Skeletal muscle satellite cell (primary cell): Measurements from ENCODE around the gene NEMP2.
A peak's percentile ranks its signal among the peaks of the same experiment; 100 is the strongest.
"Not testable (repeated sequence)": the region's sequence is repeated elsewhere in the genome, so short reads cannot be mapped to it uniquely, and the experiment has no call there.

Source experiments
- H3K27me3 ChIP-seq: 2 replicates; pipeline ENCODE4 v1.7.0; 2013; ENCODE audit warnings: low read length; ENCODE audit not compliant: control insufficient read depth, insufficient read depth
- H3K36me3 ChIP-seq: 2 replicates; pipeline ENCODE4 v1.7.0; 2013; ENCODE audit warnings: mild to moderate bottlenecking, control low read depth, low read length; ENCODE audit not compliant: insufficient read depth
- H3K4me1 ChIP-seq: 2 replicates; pipeline ENCODE4 v1.7.0; 2013; ENCODE audit warnings: low read length; ENCODE audit not compliant: control insufficient read depth, insufficient read depth
- H3K4me2 ChIP-seq: 2 replicates; pipeline ENCODE4 v1.7.0; 2013; ENCODE audit warnings: mild to moderate bottlenecking, low read length
- H3K4me3 ChIP-seq: 2 replicates; pipeline ENCODE4 v1.7.0; 2013; ENCODE audit warnings: low read length
- H3K9ac ChIP-seq: 2 replicates; pipeline ENCODE4 v1.7.0; 2013; ENCODE audit warnings: mild to moderate bottlenecking, low read depth, low read length, moderate library complexity
- H3K9me3 ChIP-seq: replicated peaks from 2 replicates; pipeline ENCODE4 v1.7.0; 2013; ENCODE audit warnings: mild to moderate bottlenecking, control low read depth, low read length

NEMP2 gene

DNA sequence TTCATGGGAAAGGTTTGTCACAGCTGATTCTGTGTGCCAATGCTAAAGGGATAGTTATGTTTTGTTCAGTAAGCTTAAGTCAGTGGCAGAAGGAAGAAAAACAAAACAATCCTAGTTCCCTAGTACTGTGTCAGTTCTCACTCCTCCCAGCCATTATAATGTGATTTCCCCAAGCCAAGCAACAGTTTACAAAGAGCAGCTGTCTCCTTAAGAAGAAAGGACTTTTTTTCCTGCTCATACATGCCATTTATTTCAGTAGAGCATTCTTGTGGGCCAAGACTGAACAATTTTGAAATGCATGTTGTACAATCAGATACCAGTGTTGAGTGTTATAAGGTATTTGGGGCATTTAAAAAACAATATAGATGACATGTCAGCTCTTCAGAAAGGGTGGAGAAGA is 52.1 kb downstream of the NEMP2 start:
- no peak overlapping the region for H3K4me3 ChIP-seq
- no peaks in the 10 kb centered on the region for H3K36me3 ChIP-seq
- no peak overlapping the region for H3K4me2 ChIP-seq
- H3K27me3 ChIP-seq = no peaks in the 10 kb centered on the region
- no peaks in the 10 kb centered on the region for H3K9me3 ChIP-seq
- H3K4me1 ChIP-seq = no peaks in the 10 kb centered on the region
- H3K9ac ChIP-seq = no peak overlapping the region

DNA sequence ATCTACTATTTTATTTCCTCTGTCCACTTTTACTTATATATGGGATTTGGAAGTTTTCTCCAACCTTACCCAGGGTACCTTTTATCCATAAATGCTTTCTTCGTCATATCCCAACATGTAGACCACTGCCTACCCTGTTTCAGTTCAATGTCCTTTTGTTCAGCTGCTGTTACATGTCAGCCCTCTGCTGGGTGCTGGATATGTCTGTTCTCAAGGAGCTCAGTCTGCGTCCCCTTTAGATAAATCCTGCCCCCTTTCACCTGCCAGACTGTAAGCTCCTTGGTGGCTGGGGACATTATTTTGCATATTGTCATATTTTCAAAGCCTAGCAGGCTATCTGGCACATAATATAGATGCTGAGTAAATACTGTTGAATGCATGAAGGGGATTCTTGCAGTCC is 53.2 kb downstream of the NEMP2 start:
- Histone ChIP-seq H3K4me1 (no peaks in the 10 kb centered on the region), H3K9ac (no peak overlapping the region), H3K9me3 (no peaks in the 10 kb centered on the region), H3K4me3 (no peak overlapping the region), H3K4me2 (no peak overlapping the region), H3K27me3 (no peaks in the 10 kb centered on the region), H3K36me3 (no peaks in the 10 kb centered on the region)

DNA sequence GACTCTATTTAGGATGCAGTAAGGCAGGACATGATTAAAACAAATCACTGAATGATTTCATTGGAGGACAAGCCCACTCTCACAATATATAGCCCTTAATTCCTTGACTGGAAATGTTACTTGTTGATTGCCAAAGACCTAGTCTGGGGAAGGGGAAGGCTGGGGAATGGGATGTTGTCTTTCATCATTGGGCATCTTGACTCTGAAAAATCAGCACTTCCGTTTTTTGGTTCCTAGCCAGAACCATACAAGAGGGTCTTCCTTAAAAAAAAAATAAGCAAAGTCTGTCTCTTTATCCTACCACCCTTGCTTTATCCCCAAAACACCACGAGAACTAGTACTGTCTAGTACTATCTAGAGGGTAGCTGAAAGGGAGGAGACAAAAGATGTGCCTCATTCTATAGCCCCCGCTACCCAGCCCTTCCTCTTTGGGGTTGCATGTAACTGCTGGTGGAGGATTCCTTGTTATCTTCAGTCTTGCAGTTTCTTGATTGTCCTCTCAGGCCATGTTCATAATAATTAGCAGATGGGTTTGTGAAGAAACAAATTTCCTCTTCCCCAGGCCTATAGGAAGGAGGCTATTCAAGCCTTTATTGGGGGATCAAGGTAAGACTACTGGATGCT is 55.8 kb downstream of the NEMP2 start:
- no peaks in the 10 kb centered on the region for H3K9me3 ChIP-seq
- H3K9ac ChIP-seq = no peak overlapping the region
- H3K27me3 ChIP-seq = no peaks in the 10 kb centered on the region
- H3K36me3 ChIP-seq = no peaks in the 10 kb centered on the region
- H3K4me3 ChIP-seq = no peak overlapping the region
- no peak overlapping the region for H3K4me2 ChIP-seq
- no peaks in the 10 kb centered on the region for H3K4me1 ChIP-seq

DNA sequence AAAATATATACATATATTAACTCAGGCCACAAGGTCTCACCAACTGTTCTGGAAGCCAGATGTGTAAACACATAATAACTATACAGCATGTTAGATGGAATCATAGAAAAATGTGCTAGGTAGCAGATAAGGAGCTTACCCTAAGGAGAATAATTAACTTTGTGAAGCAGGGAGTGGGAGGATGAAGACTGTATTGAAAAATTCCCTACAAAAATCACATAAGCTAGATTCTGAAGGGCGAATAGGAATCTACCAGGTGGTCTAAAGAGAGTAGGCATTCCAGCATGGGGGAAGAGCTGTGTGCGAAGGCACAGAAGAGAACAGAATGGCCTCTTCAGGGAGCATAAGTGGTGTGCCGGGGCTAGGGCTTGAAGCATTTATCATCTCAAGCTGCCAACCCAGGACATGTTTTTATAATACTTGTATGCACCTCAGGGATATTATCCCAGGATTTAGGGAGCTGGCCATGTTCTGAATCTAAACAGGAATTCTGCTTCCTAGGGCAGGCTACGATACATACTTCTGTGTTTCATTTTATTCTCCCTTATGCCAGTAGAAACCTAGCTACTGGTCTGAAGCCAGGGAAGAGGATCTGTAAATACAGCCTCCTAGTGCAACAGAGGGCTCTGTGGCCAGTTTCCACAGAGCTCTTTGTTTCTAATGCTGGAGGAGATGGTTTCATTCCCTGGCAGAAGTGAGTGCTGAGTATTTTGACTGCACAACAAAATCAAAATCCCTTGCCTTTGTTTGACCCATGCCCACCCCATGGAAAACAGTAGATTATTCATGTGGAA is 56.7 kb downstream of the NEMP2 start:
- Histone ChIP-seq H3K9me3 (no peaks in the 10 kb centered on the region), H3K27me3 (no peaks in the 10 kb centered on the region), H3K9ac (no peak overlapping the region), H3K4me1 (no peaks in the 10 kb centered on the region), H3K4me3 (no peak overlapping the region), H3K4me2 (no peak overlapping the region), H3K36me3 (no peaks in the 10 kb centered on the region)

DNA sequence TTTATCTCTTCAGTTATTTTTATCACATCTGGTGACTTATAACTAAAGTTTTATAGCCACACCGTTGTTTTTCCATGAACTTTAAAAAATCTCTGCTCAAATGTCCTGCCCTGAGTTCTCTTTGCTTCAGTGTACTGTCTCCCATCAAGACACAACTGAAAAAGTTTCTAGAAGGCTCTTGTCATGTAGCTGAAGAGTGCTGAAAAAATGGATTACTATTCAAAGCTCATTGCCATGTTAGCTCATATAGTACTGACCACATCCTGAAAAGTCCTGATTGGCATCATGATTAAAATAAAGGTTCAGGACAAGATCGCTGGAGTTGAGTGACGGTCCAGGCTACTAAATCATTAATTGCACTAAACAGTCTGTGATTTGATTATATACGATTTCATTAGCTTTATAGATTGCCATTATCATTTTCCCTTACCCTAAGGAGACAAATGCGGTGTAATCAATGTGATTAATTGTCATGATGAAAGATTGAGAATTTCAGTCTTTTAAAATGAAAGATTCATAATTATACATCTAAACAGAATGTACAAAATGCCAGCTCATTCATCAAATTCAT is 64.2 kb downstream of the NEMP2 start:
- H3K4me3 ChIP-seq = no peak overlapping the region

DNA sequence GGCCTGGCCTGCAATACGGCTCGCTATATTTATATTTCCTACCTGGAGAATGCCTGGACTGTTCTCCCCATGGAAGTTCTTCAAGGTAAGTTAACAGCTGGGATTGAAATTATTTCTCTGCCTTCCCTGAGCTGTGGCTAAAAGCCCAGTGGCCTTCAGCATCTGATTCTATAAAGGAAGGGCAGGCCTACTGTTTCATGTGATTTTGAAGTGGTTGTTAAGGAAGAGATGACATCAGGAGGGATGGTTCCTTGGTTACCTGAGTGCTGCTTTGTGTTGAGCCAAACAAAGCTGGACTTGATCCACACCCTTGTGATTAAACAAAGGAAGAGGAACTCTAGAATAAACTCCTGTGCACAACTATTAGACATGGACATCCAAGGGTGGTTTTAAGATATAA is 64.8 kb downstream of the NEMP2 start:
- Histone ChIP-seq H3K4me1 (peaks cover 36% of the 10 kb centered on the region), H3K36me3 (no peaks in the 10 kb centered on the region), H3K4me3 (no peak overlapping the region), H3K9me3 (no peaks in the 10 kb centered on the region), H3K4me2 (no peak overlapping the region), H3K9ac (no peak overlapping the region), H3K27me3 (no peaks in the 10 kb centered on the region)

More for the DNA sequence above, 64.2 kb downstream of the NEMP2 start:
- H3K4me2 ChIP-seq = no peak overlapping the region
- peaks cover 36% of the 10 kb centered on the region for H3K4me1 ChIP-seq
- H3K9me3 ChIP-seq = no peaks in the 10 kb centered on the region
- no peaks in the 10 kb centered on the region for H3K27me3 ChIP-seq
- no peaks in the 10 kb centered on the region for H3K36me3 ChIP-seq
- no peak overlapping the region for H3K9ac ChIP-seq

DNA sequence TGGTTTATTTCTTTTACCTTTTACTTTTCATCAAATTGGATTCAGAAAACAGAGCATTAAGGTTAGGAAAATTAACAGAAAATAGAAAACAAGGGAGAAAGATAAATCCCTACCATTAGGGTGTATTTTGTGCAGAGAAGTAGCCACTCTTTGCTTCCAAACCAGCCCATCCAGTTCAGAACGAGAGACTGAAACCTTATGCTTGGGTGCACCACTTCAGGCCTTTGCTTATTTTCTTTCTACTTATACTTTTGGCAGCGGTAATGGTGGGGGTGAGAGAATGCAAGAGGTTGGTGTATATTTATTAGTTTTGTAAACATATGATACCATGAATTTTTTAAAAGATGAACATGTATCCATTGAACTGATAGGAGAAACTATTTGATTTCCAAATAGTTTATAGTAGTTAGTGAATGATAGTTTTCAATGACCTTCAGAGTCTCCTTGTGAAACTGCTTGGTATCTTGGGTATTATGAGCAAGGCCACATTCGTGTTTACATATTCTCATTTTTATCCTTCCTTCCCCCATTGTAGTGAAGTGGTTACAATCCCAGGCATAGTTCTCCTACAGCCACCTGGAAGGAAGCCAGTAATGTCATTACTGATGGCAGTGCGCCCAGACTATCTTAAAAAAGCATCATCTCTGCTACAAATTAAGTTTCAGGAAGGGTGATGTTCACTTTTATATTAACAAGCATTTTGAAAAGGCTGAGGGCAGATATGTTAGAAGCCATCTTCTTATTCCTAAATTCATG is 65.5 kb downstream of the NEMP2 start:
- H3K4me1 ChIP-seq = peaks cover 36% of the 10 kb centered on the region
- H3K4me3 ChIP-seq = no peak overlapping the region
- no peaks in the 10 kb centered on the region for H3K27me3 ChIP-seq
- H3K36me3 ChIP-seq = no peaks in the 10 kb centered on the region
- H3K4me2 ChIP-seq = peak overlapping the region; percentile 0
- no peaks in the 10 kb centered on the region for H3K9me3 ChIP-seq
- no peak overlapping the region for H3K9ac ChIP-seq

DNA sequence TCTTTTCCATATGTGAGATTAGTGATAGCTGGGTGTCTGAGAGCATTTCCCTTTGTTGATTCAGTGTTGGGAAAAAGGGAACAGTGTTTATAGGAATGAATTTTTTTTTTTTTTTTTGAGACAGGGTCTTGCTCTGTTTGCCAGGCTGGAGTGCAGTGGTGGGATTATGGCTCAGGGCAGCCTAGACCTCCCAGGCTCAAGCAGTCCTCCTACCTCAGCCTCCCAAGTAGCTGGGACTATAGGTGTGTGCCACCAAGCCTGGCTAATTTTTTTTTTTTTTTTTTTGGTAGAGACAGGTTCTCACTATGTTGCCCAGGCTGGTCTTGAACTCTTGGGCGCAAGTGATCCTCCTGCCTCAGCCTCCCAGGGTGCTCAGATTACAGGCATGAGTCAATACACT is 66.2 kb downstream of the NEMP2 start:
- not testable (repeated sequence) for H3K9me3 ChIP-seq, H3K4me3 ChIP-seq, H3K36me3 ChIP-seq, H3K27me3 ChIP-seq, H3K4me2 ChIP-seq, H3K9ac ChIP-seq
- peaks cover 36% of the 10 kb centered on the region for H3K4me1 ChIP-seq

DNA sequence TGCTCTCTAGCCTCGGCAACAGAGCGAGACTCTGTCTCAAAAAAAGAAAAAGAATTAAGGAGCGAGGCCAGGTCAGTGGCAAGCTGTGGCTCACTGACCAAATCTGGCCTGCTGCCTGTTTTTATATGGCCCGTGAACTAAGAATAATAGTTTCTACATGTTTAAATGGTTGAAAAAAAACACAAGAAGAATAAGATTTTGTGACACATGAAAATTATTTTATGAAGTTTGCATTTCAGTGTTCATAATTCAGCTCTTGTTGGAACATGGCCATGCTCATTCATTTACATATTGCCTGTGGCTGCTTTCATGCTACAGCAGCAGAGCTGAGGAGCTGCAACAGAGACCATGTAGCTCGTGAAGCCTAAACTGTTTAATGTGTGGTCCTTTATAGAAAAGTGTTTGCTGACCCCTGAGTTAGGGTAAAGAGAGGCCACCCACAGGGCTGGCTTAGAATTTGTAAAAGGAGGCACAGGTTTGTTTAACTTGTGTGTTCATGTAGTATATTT is 66.9 kb downstream of the NEMP2 start:
- Histone ChIP-seq H3K36me3 (no peaks in the 10 kb centered on the region), H3K9me3 (no peaks in the 10 kb centered on the region), H3K9ac (no peak overlapping the region), H3K27me3 (no peaks in the 10 kb centered on the region), H3K4me3 (no peak overlapping the region), H3K4me2 (peak overlapping the region; percentile 34), H3K4me1 (peaks cover 36% of the 10 kb centered on the region)

DNA sequence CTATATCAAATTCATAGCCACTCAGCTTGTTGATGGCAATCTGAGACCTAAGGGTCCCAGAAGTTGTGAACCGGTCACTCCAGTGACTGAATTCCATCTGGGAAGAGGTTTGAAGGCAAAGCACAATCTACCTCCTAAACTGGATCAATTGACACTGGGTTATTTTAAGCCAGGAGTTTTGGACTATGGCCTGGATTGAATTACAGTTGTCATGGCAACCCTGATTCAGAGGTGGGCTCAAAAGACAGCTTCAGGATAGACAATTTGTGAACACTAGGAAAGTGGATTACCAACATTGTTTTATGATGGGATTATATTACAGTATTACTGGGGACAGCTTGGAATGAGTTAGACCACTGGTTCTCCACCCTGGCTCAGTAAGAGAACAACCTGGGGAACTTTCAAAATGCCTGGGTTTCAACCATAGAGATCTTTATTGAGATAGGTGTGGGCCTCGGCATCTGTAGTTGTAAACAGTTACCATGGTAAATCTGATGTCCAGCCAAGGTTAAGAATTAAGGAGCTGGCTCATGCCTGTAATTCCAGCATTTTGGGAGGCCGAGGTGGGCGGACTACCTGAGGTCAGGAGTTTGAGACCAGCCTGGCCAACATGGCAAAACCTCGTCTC is 67.6 kb downstream of the NEMP2 start:
- Histone ChIP-seq H3K9me3 (no peaks in the 10 kb centered on the region), H3K36me3 (no peaks in the 10 kb centered on the region), H3K4me1 (peaks cover 36% of the 10 kb centered on the region), H3K4me2 (peak overlapping the region; percentile 17), H3K9ac (no peak overlapping the region), H3K27me3 (no peaks in the 10 kb centered on the region), H3K4me3 (no peak overlapping the region)

DNA sequence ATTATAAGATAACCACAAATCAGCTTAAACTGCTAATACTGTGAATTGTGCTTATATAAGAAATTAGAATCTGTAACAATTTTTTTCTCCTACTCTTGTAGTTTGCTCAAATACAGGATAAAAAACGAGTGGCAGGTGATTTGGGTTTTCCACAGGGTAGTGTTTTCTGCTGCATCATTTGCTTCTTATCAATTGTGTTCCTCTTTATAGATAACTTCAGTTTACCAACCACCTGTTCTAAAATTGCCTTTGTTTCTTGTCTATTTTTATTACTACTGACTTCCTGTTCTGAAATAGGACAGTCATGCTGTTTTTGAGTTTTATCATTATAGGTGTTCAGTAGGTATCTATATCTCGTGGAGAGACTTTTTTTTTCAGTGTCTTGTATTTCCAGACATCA is 69.5 kb downstream of the NEMP2 start:
- Histone ChIP-seq H3K9ac (no peak overlapping the region), H3K4me1 (peaks cover 32% of the 10 kb centered on the region), H3K4me3 (no peak overlapping the region), H3K36me3 (no peaks in the 10 kb centered on the region), H3K27me3 (no peaks in the 10 kb centered on the region), H3K9me3 (no peaks in the 10 kb centered on the region), H3K4me2 (no peak overlapping the region)
